Stimulated activated CD8-positive, alpha-beta memory T cell treated with anti-CD3 and anti-CD28 coated beads, Interleukin-2, amount 100 ng/mL, for 48 hours (primary cell): ENCODE results near the gene SLC47A2.
A peak's percentile ranks its signal among the peaks of the same experiment; 100 is the strongest.

Source experiments
- DNase-seq, 2 donors: peaks; one replicate each; pipeline ENCODE4 v3.0.0-alpha.2; 2020; ENCODE audit warnings: low read depth in 2 of 2

SLC47A2 gene

GRCh38 chr17:19664136-19664820 lies 52.1 kb downstream of the SLC47A2 start:
- DNase-seq: no peak

- no peak for DNase-seq
These were observed 53.3 kb downstream of the SLC47A2 start for GRCh38 chr17:19663097-19663496.

- no peak for DNase-seq
These were observed 55.3 kb downstream of the SLC47A2 start for GRCh38 chr17:19661121-19661520.

GRCh38 chr17:19660219-19660870 lies 56.0 kb downstream of the SLC47A2 start:
- no peak for DNase-seq

- no peak for DNase-seq
These were observed 56.8 kb downstream of the SLC47A2 start for GRCh38 chr17:19659366-19660177.

GRCh38 chr17:19656851-19657581 lies 59.4 kb downstream of the SLC47A2 start:
- DNase-seq: no peak

- DNase-seq: no peak
These were observed 60.0 kb downstream of the SLC47A2 start for GRCh38 chr17:19656336-19656735.

GRCh38 chr17:19654896-19655295 lies 61.5 kb downstream of the SLC47A2 start:
- DNase-seq: no peak

- DNase-seq: no peak
These were observed 62.0 kb downstream of the SLC47A2 start for GRCh38 chr17:19654342-19654886.

GRCh38 chr17:19652595-19652994 lies 63.8 kb downstream of the SLC47A2 start:
- DNase-seq: no peak

- DNase-seq: no peak
These were observed 64.7 kb downstream of the SLC47A2 start for GRCh38 chr17:19651451-19652238.

- no peak for DNase-seq
These were observed 65.6 kb downstream of the SLC47A2 start for GRCh38 chr17:19650826-19651225.

GRCh38 chr17:19649274-19649541 lies 67.2 kb downstream of the SLC47A2 start:
- no peak for DNase-seq

- peak; percentile 93 to 94 for DNase-seq
These were observed 67.7 kb downstream of the SLC47A2 start, which contains the start of gene ALDH3A2 for GRCh38 chr17:19648475-19649273. TSS of gene ALDH3A2 (plus strand) at chr17:19648751. CDS start at chr17:19648972, 221 bp downstream.

- DNase-seq: peak in 1 of 2 donors; percentile 7
These were observed 68.5 kb downstream of the SLC47A2 start for GRCh38 chr17:19647697-19648474.

GRCh38 chr17:19646788-19647696 lies 69.3 kb downstream of the SLC47A2 start:
- no peak for DNase-seq

- peak; percentile 14 to 53 for DNase-seq
These were observed 70.6 kb downstream of the SLC47A2 start for GRCh38 chr17:19645734-19646201.
